ENCODE results near the gene BST2.

BST2 gene

GRCh38 chr19:17358395-17358794 is 47.0 kb downstream of the BST2 start:
- TF ChIP-seq CTCF (IDR thresholded peaks at IDR 0.05; ENCODE audit: extremely low read depth, insufficient read depth, missing control alignments), result no peak
- no peak for DNase-seq (ENCODE audit: low spot score)
- in situ Hi-C loops (cut with MboI; ENCODE audit: low pct_unique_long_range_greater_than_20kb, low sequenced_read_pairs, unreplicated experiment), result no loop called here

- TF ChIP-seq CTCF (IDR thresholded peaks at IDR 0.05; ENCODE audit: extremely low read depth, insufficient read depth, missing control alignments), result no peak
- in situ Hi-C loops (cut with MboI; ENCODE audit: low pct_unique_long_range_greater_than_20kb, low sequenced_read_pairs, unreplicated experiment), result no loop called here
- DNase-seq (ENCODE audit: low spot score), result no peak
Measured at GRCh38 chr19:17357724-17358123, 47.7 kb downstream of the BST2 start.

- TF ChIP-seq CTCF (IDR thresholded peaks at IDR 0.05; ENCODE audit: extremely low read depth, insufficient read depth, missing control alignments), result no peak
- in situ Hi-C loops (cut with MboI; ENCODE audit: low pct_unique_long_range_greater_than_20kb, low sequenced_read_pairs, unreplicated experiment), result no loop called here
- no peak for DNase-seq (ENCODE audit: low spot score)
Measured at GRCh38 chr19:17357078-17357666, 48.3 kb downstream of the BST2 start.

GRCh38 chr19:17353386-17353785 is 52.0 kb downstream of the BST2 start:
- in situ Hi-C loops (cut with MboI; ENCODE audit: low pct_unique_long_range_greater_than_20kb, low sequenced_read_pairs, unreplicated experiment), result no loop called here
- no peak for TF ChIP-seq CTCF (IDR thresholded peaks at IDR 0.05; ENCODE audit: extremely low read depth, insufficient read depth, missing control alignments)
- no peak for DNase-seq (ENCODE audit: low spot score)
